Mucosa of stomach (tissue), 1 donor: ENCODE measurements around the gene IPPK.

Source experiments
- H3K27me3 ChIP-seq: one replicate; pipeline ENCODE4 v1.7.0; 2013; ENCODE audit warnings: mild to moderate bottlenecking, low read length; ENCODE audit not compliant: control insufficient read depth, insufficient read depth
- H3K36me3 ChIP-seq: one replicate; pipeline ENCODE4 v1.7.0; 2013; ENCODE audit warnings: low read length; ENCODE audit not compliant: control insufficient read depth, insufficient read depth
- H3K4me1 ChIP-seq: one replicate; pipeline ENCODE4 v1.7.0; 2013; ENCODE audit warnings: mild to moderate bottlenecking, low read length; ENCODE audit not compliant: control insufficient read depth, insufficient read depth
- H3K4me3 ChIP-seq: one replicate; pipeline ENCODE4 v1.7.0; 2013; ENCODE audit warnings: low read length
- H3K9ac ChIP-seq: one replicate; pipeline ENCODE4 v1.7.0; 2013; ENCODE audit warnings: mild to moderate bottlenecking, low read length, moderate library complexity
- H3K9me3 ChIP-seq: one replicate; pipeline ENCODE4 v1.7.0; 2013; ENCODE audit warnings: mild to moderate bottlenecking, low read length, moderate library complexity; ENCODE audit not compliant: control insufficient read depth
- donor health status: Pancreatic carcinoma.

IPPK gene

DNA sequence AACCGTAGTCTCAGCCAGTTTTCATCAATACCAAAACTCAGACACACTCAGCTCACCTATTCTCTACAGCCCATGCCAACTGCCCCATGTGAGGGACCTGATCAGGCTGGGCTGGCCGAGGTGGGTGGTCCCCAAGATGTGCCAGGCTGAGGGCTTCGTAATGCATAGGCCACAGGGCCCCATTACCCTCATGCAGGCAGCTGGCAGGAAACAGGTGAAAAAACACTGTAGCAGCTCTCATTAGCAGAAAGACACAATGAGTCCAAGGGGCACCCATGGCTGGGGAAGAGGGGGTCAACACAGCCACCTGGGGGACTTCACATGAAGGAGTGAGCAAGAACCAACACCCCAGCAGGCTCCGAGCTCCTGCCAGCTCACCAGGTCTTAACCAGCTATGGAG is 8.2 kb downstream of the IPPK start:
- Histone ChIP-seq H3K9me3 (no peaks in the 10 kb centered on the region), H3K9ac (no peak overlapping the region), H3K4me1 (no peaks in the 10 kb centered on the region), H3K4me3 (no peak overlapping the region), H3K27me3 (no peaks in the 10 kb centered on the region), H3K36me3 (no peaks in the 10 kb centered on the region)

- H3K9me3 ChIP-seq, result no peaks in the 10 kb centered on the region
- no peaks in the 10 kb centered on the region for H3K27me3 ChIP-seq
Measured at GRCh38 chr9:92661127-92661526, 8.8 kb downstream of the IPPK start.

DNA sequence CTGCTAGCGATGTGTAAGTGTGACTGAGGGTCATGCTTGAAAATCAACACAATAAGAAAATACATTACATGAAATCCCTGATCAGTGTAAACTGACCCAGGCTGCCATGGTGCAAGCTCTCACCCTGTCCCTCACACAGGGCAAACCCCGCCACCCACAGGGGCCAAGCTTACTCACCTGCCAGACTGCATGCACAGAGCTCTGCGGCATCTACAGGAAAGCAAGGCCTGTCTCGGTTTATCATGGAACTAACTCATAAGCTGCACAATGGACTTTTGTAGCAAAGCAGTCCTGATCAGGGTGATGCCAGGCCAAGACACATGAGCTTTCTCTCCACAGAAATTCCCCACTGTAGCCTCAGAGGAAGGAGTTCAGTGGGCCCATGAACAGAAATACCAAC is 9.7 kb downstream of the IPPK start:
- H3K4me3 ChIP-seq, result no peak overlapping the region
- H3K36me3 ChIP-seq, result no peaks in the 10 kb centered on the region
- no peak overlapping the region for H3K9ac ChIP-seq

More at GRCh38 chr9:92661127-92661526, 8.8 kb downstream of the IPPK start:
- Histone ChIP-seq H3K4me1 (no peaks in the 10 kb centered on the region), H3K36me3 (no peaks in the 10 kb centered on the region), H3K9ac (no peak overlapping the region), H3K4me3 (no peak overlapping the region)

GRCh38 chr9:92659601-92660000 is 10.3 kb downstream of the IPPK start:
- no peak overlapping the region for H3K4me3 ChIP-seq
- H3K9ac ChIP-seq, result no peak overlapping the region
- no peaks in the 10 kb centered on the region for H3K4me1 ChIP-seq
- no peaks in the 10 kb centered on the region for H3K9me3 ChIP-seq
- H3K36me3 ChIP-seq, result no peaks in the 10 kb centered on the region
- H3K27me3 ChIP-seq, result no peaks in the 10 kb centered on the region

More for the DNA sequence above, 9.7 kb downstream of the IPPK start:
- Histone ChIP-seq H3K27me3 (no peaks in the 10 kb centered on the region), H3K9me3 (no peaks in the 10 kb centered on the region), H3K4me1 (no peaks in the 10 kb centered on the region)

DNA sequence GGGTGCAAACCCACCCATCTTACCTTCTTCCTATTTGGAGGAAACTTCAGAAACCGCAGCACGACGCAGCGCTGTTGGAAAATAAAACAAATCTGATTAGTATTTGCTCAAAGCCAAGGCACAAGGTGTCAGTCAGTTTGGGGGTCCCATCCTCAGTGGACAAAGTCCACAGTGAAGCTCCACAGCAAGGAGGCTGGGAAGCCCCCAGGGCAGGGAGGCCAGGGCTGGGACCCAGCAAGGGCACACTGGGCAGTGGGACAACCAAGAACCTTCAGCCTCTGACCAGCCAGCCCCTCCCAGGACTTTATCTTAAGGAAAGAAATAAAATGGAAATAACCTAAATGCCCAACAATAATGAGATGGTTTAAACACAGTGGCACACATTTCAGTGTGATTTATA is 11.3 kb downstream of the IPPK start:
- Histone ChIP-seq H3K36me3 (no peaks in the 10 kb centered on the region), H3K4me1 (no peaks in the 10 kb centered on the region), H3K4me3 (no peak overlapping the region)

GRCh38 chr9:92658176-92658575 is 11.8 kb downstream of the IPPK start:
- no peak overlapping the region for H3K9ac ChIP-seq
- H3K9me3 ChIP-seq, result no peaks in the 10 kb centered on the region
- H3K4me3 ChIP-seq, result no peak overlapping the region
- H3K4me1 ChIP-seq, result no peaks in the 10 kb centered on the region
- H3K36me3 ChIP-seq, result no peaks in the 10 kb centered on the region
- H3K27me3 ChIP-seq, result no peaks in the 10 kb centered on the region

More for the DNA sequence above, 11.3 kb downstream of the IPPK start:
- Histone ChIP-seq H3K9me3 (no peaks in the 10 kb centered on the region), H3K27me3 (no peaks in the 10 kb centered on the region), H3K9ac (no peak overlapping the region)

DNA sequence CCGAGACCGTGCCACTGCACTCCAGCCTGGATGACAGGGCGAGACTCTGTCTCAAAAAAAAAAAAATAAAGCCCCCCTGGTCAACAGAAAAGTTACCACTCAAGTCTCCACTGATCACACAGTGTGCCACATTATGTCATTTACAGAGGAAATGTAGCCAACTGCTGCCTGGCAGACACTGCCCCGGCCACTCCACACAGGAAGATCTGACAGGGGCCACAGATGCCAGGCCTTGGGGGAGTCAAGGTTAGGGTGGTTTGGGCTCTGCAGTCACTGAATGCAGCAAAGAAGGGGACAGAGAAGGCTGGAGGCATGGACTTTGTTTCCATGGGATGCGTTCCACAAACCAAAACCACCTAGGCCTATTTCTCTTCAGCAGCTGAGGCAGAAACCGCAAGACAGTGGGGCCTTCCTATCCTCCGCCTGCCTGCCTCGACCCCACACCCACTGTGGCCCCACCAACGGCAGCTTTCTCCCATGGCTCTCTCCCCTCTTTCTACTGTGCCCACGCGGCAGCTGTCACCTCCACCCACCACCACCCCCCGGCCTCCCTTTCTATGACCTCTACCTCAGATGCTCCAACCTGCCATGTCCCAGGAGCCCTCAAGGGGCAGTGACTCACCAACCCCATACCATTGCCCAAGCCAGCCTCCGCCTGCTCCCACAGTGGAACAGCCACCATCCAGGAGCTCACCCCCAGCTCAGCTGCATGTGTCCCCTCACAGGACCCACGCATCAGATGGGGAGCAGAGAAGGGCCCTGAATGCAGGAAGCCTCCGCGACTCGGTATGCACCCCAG is 12.4 kb downstream of the IPPK start:
- no peaks in the 10 kb centered on the region for H3K9me3 ChIP-seq
- no peaks in the 10 kb centered on the region for H3K36me3 ChIP-seq
- no peaks in the 10 kb centered on the region for H3K4me1 ChIP-seq
- no peak overlapping the region for H3K4me3 ChIP-seq
- no peaks in the 10 kb centered on the region for H3K27me3 ChIP-seq
- H3K9ac ChIP-seq, result no peak overlapping the region

GRCh38 chr9:92656537-92656925 is 13.4 kb downstream of the IPPK start:
- Histone ChIP-seq H3K4me1 (no peaks in the 10 kb centered on the region), H3K9me3 (no peaks in the 10 kb centered on the region), H3K4me3 (no peak overlapping the region), H3K9ac (no peak overlapping the region), H3K27me3 (no peaks in the 10 kb centered on the region), H3K36me3 (no peaks in the 10 kb centered on the region)

- H3K27me3 ChIP-seq, result no peaks in the 10 kb centered on the region
- no peaks in the 10 kb centered on the region for H3K4me1 ChIP-seq
- no peaks in the 10 kb centered on the region for H3K36me3 ChIP-seq
- no peak overlapping the region for H3K4me3 ChIP-seq
- no peaks in the 10 kb centered on the region for H3K9me3 ChIP-seq
- no peak overlapping the region for H3K9ac ChIP-seq
Measured at GRCh38 chr9:92655896-92656536, 13.9 kb downstream of the IPPK start.

GRCh38 chr9:92655366-92655765 is 14.6 kb downstream of the IPPK start:
- H3K9ac ChIP-seq, result no peak overlapping the region
- H3K36me3 ChIP-seq, result no peaks in the 10 kb centered on the region

GRCh38 chr9:92654481-92655301 is 15.2 kb downstream of the IPPK start:
- H3K9me3 ChIP-seq, result no peaks in the 10 kb centered on the region
- H3K9ac ChIP-seq, result no peak overlapping the region
- H3K4me3 ChIP-seq, result no peak overlapping the region
- H3K4me1 ChIP-seq, result no peaks in the 10 kb centered on the region
- H3K27me3 ChIP-seq, result no peaks in the 10 kb centered on the region
- no peaks in the 10 kb centered on the region for H3K36me3 ChIP-seq

More at GRCh38 chr9:92655366-92655765, 14.6 kb downstream of the IPPK start:
- Histone ChIP-seq H3K27me3 (no peaks in the 10 kb centered on the region), H3K4me1 (no peaks in the 10 kb centered on the region), H3K4me3 (no peak overlapping the region), H3K9me3 (no peaks in the 10 kb centered on the region)

- H3K27me3 ChIP-seq, result no peaks in the 10 kb centered on the region
- peaks cover 5% of the 10 kb centered on the region for H3K36me3 ChIP-seq
- H3K4me1 ChIP-seq, result no peaks in the 10 kb centered on the region
- no peaks in the 10 kb centered on the region for H3K9me3 ChIP-seq
- no peak overlapping the region for H3K9ac ChIP-seq
- H3K4me3 ChIP-seq, result no peak overlapping the region
Measured at GRCh38 chr9:92652461-92652860, 17.5 kb downstream of the IPPK start.
